ENCODE measurements around the gene HYAL3. TPM values are rescaled to one million over a fixed set of nuclear protein-coding genes. Genes with fewer than 3 reads are reported as not detected.

Gene HYAL3
- total and polyA plus RNA-seq, 5 donors from 2014 or later = 1.8 to 8.3 (median 3.3) TPM

DNA sequence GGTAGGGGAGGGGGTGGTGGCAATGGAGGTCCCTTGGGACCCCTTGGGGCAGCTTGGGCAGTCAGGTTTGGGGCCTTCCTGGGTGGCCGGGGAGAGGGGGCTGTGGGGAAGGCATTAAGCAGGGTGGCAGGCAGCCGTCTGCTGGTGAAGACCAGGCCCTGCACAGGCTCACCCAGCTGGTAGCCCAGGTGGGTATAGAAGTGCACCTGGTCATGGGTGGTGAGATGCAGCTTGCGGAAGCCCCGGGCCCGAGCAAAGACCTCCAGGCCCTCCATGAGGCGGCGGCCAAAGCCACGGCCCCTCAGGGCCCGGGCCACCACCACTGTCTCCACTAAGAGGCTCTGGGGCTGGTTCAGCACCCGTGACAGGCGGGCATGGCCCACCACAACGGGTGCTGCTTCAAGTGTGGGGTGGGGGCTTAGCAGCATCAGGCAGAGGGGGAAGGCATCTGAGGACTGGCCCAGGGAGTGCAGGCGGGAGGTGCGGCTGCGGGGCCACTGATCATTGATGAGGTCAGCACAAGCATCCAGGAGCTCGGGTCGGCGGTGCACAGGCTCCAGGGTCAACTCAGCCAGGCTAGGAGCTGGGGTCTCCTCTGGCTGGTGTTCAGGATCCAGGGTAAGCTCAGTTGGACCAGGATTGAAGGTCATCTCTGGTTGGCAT lies 2.4 kb downstream of the HYAL3 start:
- Histone ChIP-seq H3K27ac (ENCODE audit: insufficient read depth, low read length, poor library complexity, severe bottlenecking) (no peak overlapping the region), H3K4me3 (ENCODE audit: low read depth, low read length) (no peak overlapping the region), H3K4me1 (ENCODE audit: control insufficient read depth, insufficient read depth, low read length, poor library complexity, severe bottlenecking) (peaks cover 33% of the 10 kb centered on the region), H3K27me3 (ENCODE audit: control insufficient read depth, insufficient read depth, low read length) (no peaks in the 10 kb centered on the region), H3K36me3 (ENCODE audit: control insufficient read depth, insufficient read depth, low read length) (no peaks in the 10 kb centered on the region), H3K9me3 (ENCODE audit: control insufficient read depth in 2 of 2, low read length in 2 of 2) (no peaks in the 10 kb centered on the region)
- peak overlapping the region in 2 of 3 donors; percentile 71 to 99 for H3K27ac Mint-ChIP-seq
- DNase-seq = no peak
- H3K27me3 Mint-ChIP-seq = no peaks in the 10 kb centered on the region
- peaks cover 0 to 46% (median 25%) of the 10 kb centered on the region in 4 donors for H3K4me1 Mint-ChIP-seq
- no peaks in the 10 kb centered on the region for H3K36me3 Mint-ChIP-seq
- H3K9me3 Mint-ChIP-seq = no peaks in the 10 kb centered on the region
- H3K4me3 Mint-ChIP-seq = peak overlapping the region in 3 of 4 donors; percentile 64 to 91 (median 76)
- ATAC-seq (ENCODE audit: low read depth in 2 of 2) = no peak

DNA sequence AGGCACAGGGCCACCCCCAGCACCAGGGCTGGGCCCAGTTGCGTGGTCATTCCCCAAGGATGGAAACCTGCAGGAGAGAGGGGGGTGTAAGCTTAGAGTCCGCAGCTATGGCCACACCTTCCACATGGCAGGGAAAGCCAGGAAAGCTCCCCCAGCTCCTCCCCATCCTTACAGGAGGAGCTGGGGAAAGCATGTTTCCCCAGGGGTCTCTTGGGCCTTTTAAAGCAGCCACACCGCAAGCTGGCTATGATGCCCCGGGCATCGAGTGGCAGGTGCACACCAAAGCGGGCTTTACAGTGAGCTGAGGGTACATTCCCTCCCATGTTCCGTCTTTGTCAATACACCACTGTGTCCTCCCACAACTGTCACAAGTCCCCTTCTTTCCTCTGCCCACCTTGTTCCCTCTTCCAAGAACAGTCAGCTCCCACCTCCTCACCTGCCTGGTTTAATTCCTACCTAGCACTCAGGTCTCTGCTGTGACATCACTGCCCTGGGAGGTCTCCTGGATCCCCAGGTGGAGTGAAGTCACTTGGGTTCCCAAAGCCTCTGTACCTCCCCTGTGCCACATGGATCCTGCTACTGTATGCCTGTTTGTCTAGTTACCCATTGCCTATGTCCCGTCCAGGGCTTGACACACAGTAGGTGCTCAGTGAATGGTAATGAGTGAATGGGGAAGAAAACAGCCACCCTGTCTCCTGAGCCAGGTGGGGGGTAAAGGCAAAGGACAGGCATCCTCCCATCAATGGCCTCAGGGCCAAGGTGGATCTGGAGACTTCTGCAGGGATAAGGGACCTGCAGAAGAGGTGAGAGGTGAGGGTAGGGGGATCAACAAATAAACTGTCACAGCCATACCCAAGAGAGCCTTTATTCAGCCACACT lies 3.4 kb downstream of the HYAL3 start:
- no peaks in the 10 kb centered on the region for H3K9me3 ChIP-seq (ENCODE audit: control insufficient read depth in 2 of 2, low read length in 2 of 2)
- no peak overlapping the region for H3K4me3 ChIP-seq (ENCODE audit: low read depth, low read length)
- H3K36me3 ChIP-seq (ENCODE audit: control insufficient read depth, insufficient read depth, low read length) = no peaks in the 10 kb centered on the region
- no peaks in the 10 kb centered on the region for H3K9me3 Mint-ChIP-seq
- peaks cover 40% of the 10 kb centered on the region for H3K4me1 ChIP-seq (ENCODE audit: control insufficient read depth, insufficient read depth, low read length, poor library complexity, severe bottlenecking)
- H3K27ac Mint-ChIP-seq = peak overlapping the region in 1 of 3 donors; percentile 80
- no peaks in the 10 kb centered on the region for H3K36me3 Mint-ChIP-seq
- ATAC-seq (ENCODE audit: low read depth in 2 of 2) (no peak), DNase-seq (no peak)
- H3K27ac ChIP-seq (ENCODE audit: insufficient read depth, low read length, poor library complexity, severe bottlenecking) = no peak overlapping the region
- H3K27me3 ChIP-seq (ENCODE audit: control insufficient read depth, insufficient read depth, low read length) = no peaks in the 10 kb centered on the region
- H3K4me3 Mint-ChIP-seq = peak overlapping the region in 2 of 4 donors; percentile 62 to 71
- no peaks in the 10 kb centered on the region for H3K27me3 Mint-ChIP-seq
- peaks cover 0 to 50% (median 27%) of the 10 kb centered on the region in 4 donors for H3K4me1 Mint-ChIP-seq

DNA sequence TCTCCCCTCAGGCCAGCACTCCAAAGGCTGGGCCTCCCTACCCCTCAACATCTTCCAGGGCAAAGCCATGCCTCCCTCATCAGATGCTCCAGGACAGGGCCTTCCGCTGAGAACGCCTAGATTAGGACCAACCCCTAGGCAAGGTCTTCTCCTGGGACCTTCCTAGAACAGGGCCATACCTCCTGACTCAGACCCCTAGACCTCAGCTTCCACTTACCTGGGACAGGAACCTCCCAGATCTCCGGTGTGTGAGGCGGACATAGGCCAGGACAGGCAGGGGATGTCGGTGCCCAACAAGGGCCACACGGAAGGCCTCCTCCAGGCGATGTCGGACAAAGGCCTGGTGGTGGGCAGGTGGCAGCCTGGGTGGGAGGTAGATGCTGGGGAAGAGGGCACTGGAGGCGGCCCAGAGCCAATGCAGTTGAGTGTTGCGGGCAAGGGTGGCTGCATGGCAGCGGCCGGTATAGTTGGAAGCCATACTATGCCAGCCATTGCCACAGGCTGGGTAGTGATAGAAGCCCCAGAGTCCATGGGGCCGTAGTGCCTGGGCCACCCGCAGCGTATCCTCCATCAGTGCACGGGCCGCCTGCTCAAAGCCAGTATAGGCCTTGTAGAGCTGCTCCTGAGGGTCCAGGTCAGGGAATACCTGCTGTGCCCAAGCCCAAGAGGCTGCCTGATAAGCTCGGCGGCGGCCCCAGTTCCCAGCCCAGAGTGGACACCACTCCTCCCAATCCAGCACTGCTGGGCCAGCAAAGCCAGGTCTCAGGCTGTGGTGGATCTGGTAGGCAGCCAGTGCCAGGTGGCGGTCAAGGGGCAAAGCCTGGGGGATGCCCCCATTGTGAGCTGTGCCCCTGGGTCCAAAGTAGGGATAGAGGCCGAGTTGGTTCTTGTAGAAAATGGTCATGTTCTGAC lies 4.5 kb downstream of the HYAL3 start:
- Histone ChIP-seq H3K4me1 (ENCODE audit: control insufficient read depth, insufficient read depth, low read length, poor library complexity, severe bottlenecking) (peaks cover 32% of the 10 kb centered on the region), H3K27ac (ENCODE audit: insufficient read depth, low read length, poor library complexity, severe bottlenecking) (no peak overlapping the region), H3K36me3 (ENCODE audit: control insufficient read depth, insufficient read depth, low read length) (peaks cover 7% of the 10 kb centered on the region), H3K27me3 (ENCODE audit: control insufficient read depth, insufficient read depth, low read length) (no peaks in the 10 kb centered on the region), H3K9me3 (ENCODE audit: control insufficient read depth in 2 of 2, low read length in 2 of 2) (no peaks in the 10 kb centered on the region), H3K4me3 (ENCODE audit: low read depth, low read length) (no peak overlapping the region)
- ATAC-seq (ENCODE audit: low read depth in 2 of 2) (no peak), DNase-seq (no peak)
- Mint-ChIP-seq H3K36me3 (no peaks in the 10 kb centered on the region), H3K27me3 (no peaks in the 10 kb centered on the region), H3K27ac (no peak overlapping the region), H3K4me3 (peak overlapping the region in 2 of 4 donors; percentile 59 to 63), H3K9me3 (no peaks in the 10 kb centered on the region), H3K4me1 (peaks cover 0 to 43% (median 23%) of the 10 kb centered on the region in 4 donors)

DNA sequence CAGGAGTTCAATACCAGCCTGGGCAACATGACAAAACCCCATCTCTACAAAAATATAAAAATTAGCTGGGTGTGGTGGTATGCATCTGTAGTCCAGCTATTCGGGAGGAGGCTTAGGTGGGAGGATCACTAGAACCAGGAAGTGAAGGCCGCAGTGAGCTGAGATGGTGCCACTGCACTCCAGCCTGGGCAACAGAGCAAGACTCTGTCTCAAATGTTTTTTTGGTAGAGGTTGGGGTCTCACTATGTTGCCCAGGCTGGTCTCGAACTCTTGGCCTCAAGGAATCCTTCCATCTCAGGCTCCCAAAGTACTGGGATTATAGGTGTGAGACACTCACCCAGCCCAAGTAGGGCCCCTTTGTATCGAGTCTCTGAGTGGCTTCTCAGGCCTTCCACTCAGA lies 5.1 kb downstream of the HYAL3 start:
- Mint-ChIP-seq H3K27me3 (no peaks in the 10 kb centered on the region), H3K9me3 (no peaks in the 10 kb centered on the region), H3K4me1 (peaks cover 0 to 41% (median 19%) of the 10 kb centered on the region in 4 donors), H3K4me3 (peak overlapping the region in 2 of 4 donors; percentile 4 to 89), H3K27ac (no peak overlapping the region), H3K36me3 (no peaks in the 10 kb centered on the region)
- H3K4me3 ChIP-seq (ENCODE audit: low read depth, low read length) = no peak overlapping the region
- DNase-seq (no peak), ATAC-seq (ENCODE audit: low read depth in 2 of 2) (no peak)
- H3K36me3 ChIP-seq (ENCODE audit: control insufficient read depth, insufficient read depth, low read length) = peaks cover 14% of the 10 kb centered on the region
- peaks cover 29% of the 10 kb centered on the region for H3K4me1 ChIP-seq (ENCODE audit: control insufficient read depth, insufficient read depth, low read length, poor library complexity, severe bottlenecking)
- H3K27me3 ChIP-seq (ENCODE audit: control insufficient read depth, insufficient read depth, low read length) = no peaks in the 10 kb centered on the region
- H3K9me3 ChIP-seq (ENCODE audit: control insufficient read depth in 2 of 2, low read length in 2 of 2) = no peaks in the 10 kb centered on the region
- H3K27ac ChIP-seq (ENCODE audit: insufficient read depth, low read length, poor library complexity, severe bottlenecking) = no peak overlapping the region

DNA sequence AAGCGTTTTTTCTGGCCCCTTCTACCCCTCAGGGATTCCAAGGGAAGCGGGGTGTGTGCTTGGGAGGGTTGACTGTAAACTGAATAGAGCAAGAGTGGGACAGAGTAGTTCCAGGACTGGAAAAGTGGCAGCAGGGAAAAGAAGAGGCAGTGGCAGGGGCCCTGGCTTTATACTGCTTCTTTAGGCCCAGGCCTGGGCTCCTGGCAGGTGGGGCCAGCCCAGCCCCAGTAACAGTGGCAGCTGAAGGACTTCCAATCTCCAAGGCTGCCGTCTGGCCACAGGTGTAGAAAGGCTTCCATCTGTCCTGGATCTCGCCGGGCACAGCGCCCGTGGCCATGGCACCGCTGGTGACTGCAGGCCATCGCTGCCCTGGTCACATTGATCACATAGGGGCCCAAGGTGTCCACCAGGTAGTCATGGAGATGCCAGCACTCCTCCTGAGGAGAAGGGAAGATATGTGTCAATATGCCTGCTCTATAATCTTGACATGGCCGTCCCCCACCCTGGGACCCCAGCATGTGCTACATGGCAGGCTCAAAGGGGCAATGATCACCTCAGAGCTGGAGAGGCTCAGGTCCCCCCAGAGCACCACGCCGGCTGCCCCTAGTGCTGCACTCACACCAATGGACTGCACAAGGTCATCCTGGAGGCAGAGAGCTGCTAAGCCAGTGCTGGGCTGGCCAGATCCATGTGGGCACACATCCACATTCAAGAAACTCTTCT lies 6.0 kb downstream of the HYAL3 start:
- no peaks in the 10 kb centered on the region for H3K9me3 Mint-ChIP-seq
- ATAC-seq (ENCODE audit: low read depth in 2 of 2) = no peak
- H3K4me1 Mint-ChIP-seq = peaks cover 0 to 34% (median 16%) of the 10 kb centered on the region in 4 donors
- H3K36me3 Mint-ChIP-seq = peaks cover under 1% of the 10 kb centered on the region
- Histone ChIP-seq H3K9me3 (ENCODE audit: control insufficient read depth in 2 of 2, low read length in 2 of 2) (no peaks in the 10 kb centered on the region), H3K27me3 (ENCODE audit: control insufficient read depth, insufficient read depth, low read length) (no peaks in the 10 kb centered on the region), H3K4me1 (ENCODE audit: control insufficient read depth, insufficient read depth, low read length, poor library complexity, severe bottlenecking) (peaks cover 21% of the 10 kb centered on the region), H3K4me3 (ENCODE audit: low read depth, low read length) (peak overlapping the region; percentile 70), H3K27ac (ENCODE audit: insufficient read depth, low read length, poor library complexity, severe bottlenecking) (peak overlapping the region; percentile 80), H3K36me3 (ENCODE audit: control insufficient read depth, insufficient read depth, low read length) (peaks cover 22% of the 10 kb centered on the region)
- no peak for DNase-seq
- H3K4me3 Mint-ChIP-seq = peak overlapping the region; percentile 82 to 92 (median 90)
- no peaks in the 10 kb centered on the region for H3K27me3 Mint-ChIP-seq
- peak overlapping the region in 2 of 3 donors; percentile 97 to 99 for H3K27ac Mint-ChIP-seq

DNA sequence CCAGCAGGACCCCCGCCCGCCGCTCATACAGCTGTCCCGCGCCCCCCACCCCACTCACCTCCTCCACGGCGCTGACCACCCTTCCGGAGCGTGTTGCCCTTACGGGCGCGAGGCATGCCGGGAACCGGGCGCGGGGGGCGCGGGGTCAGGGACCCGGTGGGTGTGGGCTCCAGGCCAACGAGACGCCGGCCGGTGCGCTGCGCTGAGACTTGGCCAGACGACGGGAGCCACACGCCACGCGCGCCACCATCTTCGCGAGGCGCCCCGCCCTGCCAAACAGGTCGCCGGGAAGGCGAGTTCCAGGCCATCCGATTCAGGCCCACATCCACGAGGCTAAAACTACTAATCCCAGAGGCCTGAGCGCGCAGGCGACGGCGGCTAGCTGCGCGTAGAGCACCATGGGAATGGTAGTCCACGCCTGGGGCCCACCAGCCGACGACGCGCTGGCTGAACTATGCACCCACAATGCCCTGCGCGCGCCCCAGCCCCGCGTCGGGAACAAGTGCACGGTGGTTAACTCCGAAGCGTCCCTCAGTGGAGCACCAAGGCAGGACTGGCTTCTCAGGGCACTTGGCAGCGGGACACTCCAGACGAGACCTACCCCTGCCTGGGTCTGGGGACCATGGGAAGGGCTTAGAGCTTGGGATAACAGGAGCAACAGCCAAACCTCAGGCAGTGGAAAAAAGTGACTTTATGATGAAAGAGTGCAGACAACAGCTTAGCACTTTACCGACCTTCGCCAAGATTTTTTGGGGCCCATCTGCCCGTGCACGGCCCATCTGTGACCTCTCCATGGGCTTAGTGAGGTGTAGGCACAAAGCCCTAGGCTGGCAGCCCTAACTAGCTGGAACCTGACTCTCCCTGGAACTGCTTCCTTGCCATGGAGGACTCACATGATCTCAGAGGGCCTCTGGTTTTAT lies 6.8 kb downstream of the HYAL3 start, which contains the start of gene IFRD2:
Gene IFRD2, minus strand, starts transcription at position 271 of the 920 bp plus-strand sequence. Its CDS starts 155 bp downstream, at position 116.
- H3K36me3 ChIP-seq (ENCODE audit: control insufficient read depth, insufficient read depth, low read length) = peaks cover 29% of the 10 kb centered on the region
- ATAC-seq (ENCODE audit: low read depth in 2 of 2) (peak; percentile 99), DNase-seq (peak; percentile 95 to 99 (median 95))
- H3K4me3 ChIP-seq (ENCODE audit: low read depth, low read length) = peak within 1 kb of the TSS; percentile 75
- peaks cover 15% of the 10 kb centered on the region for H3K4me1 ChIP-seq (ENCODE audit: control insufficient read depth, insufficient read depth, low read length, poor library complexity, severe bottlenecking)
- Mint-ChIP-seq H3K36me3 (peaks cover 4% of the 10 kb centered on the region), H3K27me3 (no peaks in the 10 kb centered on the region), H3K4me3 (peak within 1 kb of the TSS; percentile 82 to 92 (median 90)), H3K27ac (peak within 1 kb of the TSS; percentile 97 to 99 (median 97)), H3K9me3 (no peaks in the 10 kb centered on the region), H3K4me1 (peaks cover 0 to 26% (median 14%) of the 10 kb centered on the region in 4 donors)
- H3K9me3 ChIP-seq (ENCODE audit: control insufficient read depth in 2 of 2, low read length in 2 of 2) = no peaks in the 10 kb centered on the region
- H3K27me3 ChIP-seq (ENCODE audit: control insufficient read depth, insufficient read depth, low read length) = no peaks in the 10 kb centered on the region
- peak within 1 kb of the TSS; percentile 80 for H3K27ac ChIP-seq (ENCODE audit: insufficient read depth, low read length, poor library complexity, severe bottlenecking)

Data from CD4-positive, CD25-positive, alpha-beta regulatory T cell (primary cell).